Superior temporal gyrus (tissue), 1 donor: ENCODE results near the gene WNK1.
"Not testable (repeated sequence)": the region's sequence is repeated elsewhere in the genome, so short reads cannot be mapped to it uniquely, and the experiment has no call there.

ENCODE experiments used
- DNase-seq: peaks from one replicate; pipeline ENCODE4 v3.0.0-alpha.2; 2016; ENCODE audit errors: extremely low spot score

WNK1 gene

GRCh38 chr12:751999-752694 is at the start of gene WNK1:
Gene WNK1 (plus strand): TSS chr12:752579. CDS start chr12:753566, 987 bp downstream.
- peak; percentile 99 for DNase-seq

- DNase-seq = no peak
These were observed 47.7 kb upstream of the WNK1 start for GRCh38 chr12:704516-705242.

- DNase-seq = not testable (repeated sequence)
These were observed 44.3 kb upstream of the WNK1 start for GRCh38 chr12:708084-708483.

GRCh38 chr12:709455-710020 is 42.8 kb upstream of the WNK1 start:
- DNase-seq = peak; percentile 6

- DNase-seq = peak; percentile 75
These were observed 40.1 kb upstream of the WNK1 start for GRCh38 chr12:712172-712863.

- peak; percentile 46 for DNase-seq
These were observed 39.0 kb upstream of the WNK1 start for GRCh38 chr12:713281-713875.

GRCh38 chr12:716506-716905 is 35.9 kb upstream of the WNK1 start:
- DNase-seq = no peak

- DNase-seq = no peak
These were observed 33.6 kb upstream of the WNK1 start for GRCh38 chr12:718756-719102.

GRCh38 chr12:720231-720941 is 32.0 kb upstream of the WNK1 start:
- no peak for DNase-seq

- DNase-seq = no peak
These were observed 28.1 kb upstream of the WNK1 start for GRCh38 chr12:724194-724855.

GRCh38 chr12:725076-725475 is 27.3 kb upstream of the WNK1 start:
- no peak for DNase-seq

- no peak for DNase-seq
These were observed 25.9 kb upstream of the WNK1 start for GRCh38 chr12:726281-727140.

- no peak for DNase-seq
These were observed 25.1 kb upstream of the WNK1 start for GRCh38 chr12:727321-727720.

GRCh38 chr12:728781-729180 is 23.6 kb upstream of the WNK1 start:
- DNase-seq = no peak

- DNase-seq = no peak
These were observed 23.2 kb upstream of the WNK1 start for GRCh38 chr12:729221-729620.

GRCh38 chr12:730550-730949 is 21.8 kb upstream of the WNK1 start:
- no peak for DNase-seq

- DNase-seq = no peak
These were observed 15.1 kb upstream of the WNK1 start for GRCh38 chr12:737122-737739.

- no peak for DNase-seq
These were observed 13.7 kb upstream of the WNK1 start for GRCh38 chr12:738712-739111.

GRCh38 chr12:739349-739748 is 13.0 kb upstream of the WNK1 start:
- no peak for DNase-seq

- no peak for DNase-seq
These were observed 11.5 kb upstream of the WNK1 start for GRCh38 chr12:740921-741320.
